Osteoblast (primary cell): ENCODE measurements around the gene EXOSC7. TPM values are rescaled to one million over a fixed set of nuclear protein-coding genes. Genes with fewer than 3 reads are reported as not detected.

Source experiments
- DNase-seq: peaks from one replicate; pipeline ENCODE4 v3.0.0; 2011; ENCODE audit warnings: low spot score, mixed read lengths; ENCODE audit not compliant: insufficient read length; ENCODE audit errors: missing footprints
- H2AFZ ChIP-seq: 2 replicates; pipeline ENCODE4 v1.6.0; 2011; ENCODE audit warnings: mild to moderate bottlenecking, low read length
- H3K27ac ChIP-seq: 2 replicates; pipeline ENCODE4 v1.5.1; 2011; ENCODE audit warnings: mild to moderate bottlenecking, low read depth, low read length, moderate library complexity
- H3K27me3 ChIP-seq: 2 replicates; pipeline ENCODE4 v1.6.0; 2012; ENCODE audit warnings: mild to moderate bottlenecking, control low read depth, inconsistent platforms, low read length, moderate library complexity; ENCODE audit not compliant: insufficient read depth
- H3K36me3 ChIP-seq: 2 replicates; pipeline ENCODE4 v1.5.1; 2011; ENCODE audit warnings: mild to moderate bottlenecking, low read length, control low read depth, moderate library complexity; ENCODE audit not compliant: insufficient read depth
- H3K4me1 ChIP-seq: 2 replicates; pipeline ENCODE4 v1.5.1; 2011; ENCODE audit warnings: mild to moderate bottlenecking, low read length, control low read depth, moderate library complexity; ENCODE audit not compliant: insufficient read depth
- H3K4me2 ChIP-seq: 2 replicates; pipeline ENCODE4 v1.6.0; 2011; ENCODE audit warnings: mild to moderate bottlenecking, low read length; ENCODE audit not compliant: insufficient read depth
- H3K4me3 ChIP-seq: fragments of 200-600 bp; sonication (generic); 3 replicates; pipeline ENCODE4 v1.5.1; 2012; ENCODE audit warnings: mild to moderate bottlenecking, low read length, inconsistent platforms; ENCODE audit not compliant: insufficient read depth
- H3K79me2 ChIP-seq: 2 replicates; pipeline ENCODE4 v1.6.0; 2012; ENCODE audit warnings: mild to moderate bottlenecking, low read length, control low read depth, inconsistent platforms; ENCODE audit not compliant: insufficient read depth
- H3K9me3 ChIP-seq: 2 replicates; pipeline ENCODE4 v1.5.1; 2011; ENCODE audit warnings: low read depth, low read length, control low read depth
- H4K20me1 ChIP-seq: 2 replicates; pipeline ENCODE4 v1.6.0; 2012; ENCODE audit warnings: mild to moderate bottlenecking, low read length, control low read depth; ENCODE audit not compliant: insufficient read depth
- CTCF ChIP-seq: IDR thresholded peaks from 2 replicates; pipeline ENCODE4 v1.5.1; 2011; ENCODE audit warnings: mild to moderate bottlenecking, low read depth, low read length, moderate library complexity; ENCODE audit errors: extremely low read depth
- total RNA-seq: library from RNA; depleted of rRNA; stranded (reverse); fragments of >200 nt; gene quantifications from 2 replicates; pipeline ENCODE4 v1.2.3, GENCODE V29; 2012

Gene EXOSC7
- total RNA-seq, 1 donor = 31.8 TPM

GRCh38 chr3:44988073-44988472 lies 12.0 kb downstream of the EXOSC7 start:
- Histone ChIP-seq H3K4me3 (no peak overlapping the region), H3K27me3 (no peaks in the 10 kb centered on the region), H2AFZ (no peak overlapping the region), H4K20me1 (peaks cover 41% of the 10 kb centered on the region), H3K4me1 (peaks cover 7% of the 10 kb centered on the region), H3K36me3 (peaks cover 23% of the 10 kb centered on the region), H3K9me3 (no peaks in the 10 kb centered on the region), H3K4me2 (no peak overlapping the region), H3K27ac (no peak overlapping the region), H3K79me2 (peaks cover 74% of the 10 kb centered on the region)
- peak; percentile 83 for DNase-seq
- peak; percentile 66 for TF ChIP-seq CTCF

- Histone ChIP-seq H3K36me3 (peaks cover 23% of the 10 kb centered on the region), H3K79me2 (peaks cover 63% of the 10 kb centered on the region), H3K9me3 (no peaks in the 10 kb centered on the region), H3K4me1 (peaks cover 18% of the 10 kb centered on the region), H2AFZ (no peak overlapping the region), H3K27ac (no peak overlapping the region), H4K20me1 (peaks cover 33% of the 10 kb centered on the region), H3K4me3 (no peak overlapping the region), H3K4me2 (no peak overlapping the region), H3K27me3 (no peaks in the 10 kb centered on the region)
- DNase-seq = no peak
- TF ChIP-seq CTCF = no peak
Measured at GRCh38 chr3:44989141-44989540, 13.1 kb downstream of the EXOSC7 start.

GRCh38 chr3:44989636-44990373 lies 13.8 kb downstream of the EXOSC7 start:
- no peak for DNase-seq
- peaks cover 28% of the 10 kb centered on the region for H4K20me1 ChIP-seq

More at GRCh38 chr3:44989636-44990373, 13.8 kb downstream of the EXOSC7 start:
- Histone ChIP-seq H3K79me2 (peaks cover 60% of the 10 kb centered on the region), H3K27ac (no peak overlapping the region), H3K4me1 (peaks cover 25% of the 10 kb centered on the region), H3K36me3 (peaks cover 23% of the 10 kb centered on the region), H3K4me2 (no peak overlapping the region), H3K9me3 (no peaks in the 10 kb centered on the region), H3K27me3 (no peaks in the 10 kb centered on the region), H3K4me3 (no peak overlapping the region), H2AFZ (no peak overlapping the region)
- no peak for TF ChIP-seq CTCF
